ENCODE measurements around the gene DENND6B.
"Not testable (repeated sequence)": the region's sequence is repeated elsewhere in the genome, so short reads cannot be mapped to it uniquely, and the experiment has no call there.

The DENND6B gene

GRCh38 chr22:50338860-50339462 lies 12.1 kb upstream of the DENND6B start:
- no peak for DNase-seq

- DNase-seq, result no peak
Observed at GRCh38 chr22:50338042-50338573, 11.3 kb upstream of the DENND6B start.

- DNase-seq, result no peak
Observed at GRCh38 chr22:50337262-50338041, 10.6 kb upstream of the DENND6B start.

- DNase-seq, result not testable (repeated sequence)
Observed at GRCh38 chr22:50334433-50334832, 7.6 kb upstream of the DENND6B start.

GRCh38 chr22:50329236-50329635 lies 2.4 kb upstream of the DENND6B start:
- no peak for DNase-seq

GRCh38 chr22:50327711-50328019 lies 853 bp upstream of the DENND6B start:
- no peak for DNase-seq

GRCh38 chr22:50326225-50326955 lies 422 bp downstream of the DENND6B start:
- no peak for DNase-seq

GRCh38 chr22:50325444-50326224 lies 1.2 kb downstream of the DENND6B start:
- DNase-seq, result no peak

GRCh38 chr22:50323900-50324299 lies 2.9 kb downstream of the DENND6B start:
- DNase-seq, result no peak

- not testable (repeated sequence) for DNase-seq
Observed at GRCh38 chr22:50322382-50323104, 4.3 kb downstream of the DENND6B start.

- no peak for DNase-seq
Observed at GRCh38 chr22:50320671-50321325, 6.0 kb downstream of the DENND6B start.

GRCh38 chr22:50320116-50320515 lies 6.7 kb downstream of the DENND6B start:
- DNase-seq, result no peak

GRCh38 chr22:50319503-50319951 lies 7.3 kb downstream of the DENND6B start:
- DNase-seq, result no peak

GRCh38 chr22:50318698-50319411 lies 8.0 kb downstream of the DENND6B start:
- DNase-seq, result no peak

GRCh38 chr22:50318356-50318697 lies 8.5 kb downstream of the DENND6B start:
- DNase-seq, result no peak

GRCh38 chr22:50317674-50318073 lies 9.1 kb downstream of the DENND6B start:
- DNase-seq, result no peak

GRCh38 chr22:50317178-50317577 lies 9.6 kb downstream of the DENND6B start:
- DNase-seq, result no peak

- DNase-seq, result no peak
Observed at GRCh38 chr22:50316114-50317065, 10.4 kb downstream of the DENND6B start.

- no peak for DNase-seq
Observed at GRCh38 chr22:50315289-50316113, 11.3 kb downstream of the DENND6B start.
